Memory B cell (primary cell): ENCODE measurements around the gene NUP58.
"Not testable (repeated sequence)": the region's sequence is repeated elsewhere in the genome, so short reads cannot be mapped to it uniquely, and the experiment has no call there.

Experiments used
- ATAC-seq: fragments of 150-1000 bp; cut with Tn5 transposase; 2 replicates; pipeline ENCODE4 v1.10.0; 2021; ENCODE audit warnings: low read depth, mild to moderate bottlenecking, moderate library complexity
- DNase-seq, 2 donors: peaks; one replicate each; pipeline ENCODE4 v3.0.0; 2022; ENCODE audit warnings: low spot score in 2 of 2
- H3K27ac Mint-ChIP-seq: one replicate; pipeline ENCODE4 v1.8.0; 2022; ENCODE audit warnings: mild to moderate bottlenecking, moderate library complexity, mixed read lengths
- H3K27me3 Mint-ChIP-seq: one replicate; pipeline ENCODE4 v1.8.0; 2022; ENCODE audit warnings: mixed read lengths
- H3K36me3 Mint-ChIP-seq: one replicate; pipeline ENCODE4 v1.8.0; 2022; ENCODE audit warnings: mild to moderate bottlenecking, mixed read lengths
- H3K4me1 Mint-ChIP-seq: one replicate; pipeline ENCODE4 v1.8.0; 2022; ENCODE audit warnings: mixed read lengths
- H3K4me3 Mint-ChIP-seq: one replicate; pipeline ENCODE4 v1.8.0; 2022; ENCODE audit warnings: mild to moderate bottlenecking, moderate library complexity, mixed read lengths
- H3K9me3 Mint-ChIP-seq: one replicate; pipeline ENCODE4 v1.8.0; 2022; ENCODE audit warnings: mixed read lengths

The NUP58 gene

GRCh38 chr13:25330541-25330940 is 29.1 kb downstream of the NUP58 start:
- H3K36me3 Mint-ChIP-seq = peaks cover 19% of the 10 kb centered on the region
- ATAC-seq = no peak

GRCh38 chr13:25335856-25336255 is 34.4 kb downstream of the NUP58 start:
- ATAC-seq (no peak), DNase-seq (no peak)
- Mint-ChIP-seq H3K9me3 (no peaks in the 10 kb centered on the region), H3K4me3 (no peak overlapping the region), H3K4me1 (no peaks in the 10 kb centered on the region), H3K27ac (no peak overlapping the region), H3K27me3 (no peaks in the 10 kb centered on the region), H3K36me3 (peaks cover 11% of the 10 kb centered on the region)

More at GRCh38 chr13:25330541-25330940, 29.1 kb downstream of the NUP58 start:
- DNase-seq = no peak
- no peaks in the 10 kb centered on the region for H3K27me3 Mint-ChIP-seq
- no peak overlapping the region for H3K27ac Mint-ChIP-seq
- H3K4me3 Mint-ChIP-seq = no peak overlapping the region
- no peaks in the 10 kb centered on the region for H3K9me3 Mint-ChIP-seq
- no peaks in the 10 kb centered on the region for H3K4me1 Mint-ChIP-seq

GRCh38 chr13:25345576-25345975 is 44.2 kb downstream of the NUP58 start:
- Mint-ChIP-seq H3K4me3 (no peak overlapping the region), H3K27me3 (no peaks in the 10 kb centered on the region), H3K36me3 (peaks cover 10% of the 10 kb centered on the region), H3K4me1 (no peaks in the 10 kb centered on the region), H3K9me3 (no peaks in the 10 kb centered on the region), H3K27ac (no peak overlapping the region)
- DNase-seq = no peak
- ATAC-seq = no peak

GRCh38 chr13:25347151-25347550 is 45.7 kb downstream of the NUP58 start:
- no peaks in the 10 kb centered on the region for H3K27me3 Mint-ChIP-seq
- ATAC-seq (no peak), DNase-seq (no peak)
- no peak overlapping the region for H3K27ac Mint-ChIP-seq
- no peaks in the 10 kb centered on the region for H3K4me1 Mint-ChIP-seq
- no peaks in the 10 kb centered on the region for H3K9me3 Mint-ChIP-seq
- peaks cover 7% of the 10 kb centered on the region for H3K36me3 Mint-ChIP-seq
- no peak overlapping the region for H3K4me3 Mint-ChIP-seq

DNA sequence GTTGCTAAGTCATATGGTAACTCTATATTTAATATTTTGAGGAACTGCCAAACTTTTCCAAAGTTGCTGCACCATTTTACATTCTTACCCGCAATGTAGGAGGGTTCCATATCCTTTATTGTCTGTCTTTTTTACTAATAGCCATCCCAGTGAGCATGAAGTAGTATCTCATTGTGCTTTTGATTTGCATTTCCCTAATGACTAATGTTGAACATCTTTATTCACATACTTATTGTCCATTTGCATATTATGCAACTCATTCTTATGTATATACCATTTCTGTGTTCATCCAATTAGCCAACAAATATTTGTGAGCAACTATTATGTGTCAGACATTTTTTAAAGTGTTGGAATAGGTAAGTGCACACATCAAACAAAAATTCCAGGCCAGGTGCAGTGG is 50.0 kb downstream of the NUP58 start:
- no peak for DNase-seq
- H3K4me1 Mint-ChIP-seq = no peaks in the 10 kb centered on the region
- no peaks in the 10 kb centered on the region for H3K9me3 Mint-ChIP-seq
- H3K36me3 Mint-ChIP-seq = no peaks in the 10 kb centered on the region
- ATAC-seq = no peak
- H3K4me3 Mint-ChIP-seq = no peak overlapping the region
- H3K27ac Mint-ChIP-seq = no peak overlapping the region
- peaks cover 19% of the 10 kb centered on the region for H3K27me3 Mint-ChIP-seq

- no peak for ATAC-seq
These were observed 50.8 kb downstream of the NUP58 start for GRCh38 chr13:25352230-25352629.

DNA sequence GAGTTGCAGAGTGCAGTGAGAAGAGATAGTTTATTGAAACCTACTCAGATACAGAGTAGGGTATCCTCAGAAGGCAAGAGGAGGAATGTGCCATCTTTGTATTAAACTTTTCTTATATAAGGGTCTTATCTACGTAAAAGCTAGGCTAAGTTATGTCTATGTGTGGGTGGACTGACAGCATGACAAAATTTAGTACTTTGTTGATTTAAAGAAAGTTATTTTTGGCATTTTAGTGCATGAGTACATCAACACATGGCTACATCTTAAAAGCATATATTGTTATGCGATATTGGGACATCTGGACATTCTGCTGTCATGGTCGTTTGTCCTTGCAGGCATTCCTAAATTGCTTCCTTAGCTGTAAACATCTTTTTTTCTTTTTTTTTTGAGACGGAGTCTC is 51.4 kb downstream of the NUP58 start:
- H3K27me3 Mint-ChIP-seq = peaks cover 21% of the 10 kb centered on the region
- no peak for DNase-seq
- no peak overlapping the region for H3K4me3 Mint-ChIP-seq
- no peak overlapping the region for H3K27ac Mint-ChIP-seq
- ATAC-seq = no peak
- no peaks in the 10 kb centered on the region for H3K4me1 Mint-ChIP-seq
- H3K9me3 Mint-ChIP-seq = peaks cover 1% of the 10 kb centered on the region
- no peaks in the 10 kb centered on the region for H3K36me3 Mint-ChIP-seq

More at GRCh38 chr13:25352230-25352629, 50.8 kb downstream of the NUP58 start:
- H3K4me3 Mint-ChIP-seq = no peak overlapping the region
- no peaks in the 10 kb centered on the region for H3K36me3 Mint-ChIP-seq
- no peak for DNase-seq
- H3K27me3 Mint-ChIP-seq = peaks cover 19% of the 10 kb centered on the region
- H3K9me3 Mint-ChIP-seq = no peaks in the 10 kb centered on the region
- H3K27ac Mint-ChIP-seq = no peak overlapping the region
- H3K4me1 Mint-ChIP-seq = no peaks in the 10 kb centered on the region

- no peak overlapping the region for H3K4me3 Mint-ChIP-seq
- DNase-seq = no peak
- H3K4me1 Mint-ChIP-seq = no peaks in the 10 kb centered on the region
- no peak for ATAC-seq
- H3K36me3 Mint-ChIP-seq = no peaks in the 10 kb centered on the region
- peaks cover 25% of the 10 kb centered on the region for H3K27me3 Mint-ChIP-seq
- H3K9me3 Mint-ChIP-seq = peaks cover 1% of the 10 kb centered on the region
- H3K27ac Mint-ChIP-seq = no peak overlapping the region
These were observed 51.9 kb downstream of the NUP58 start for GRCh38 chr13:25353344-25353743.

- no peak for ATAC-seq
- Mint-ChIP-seq H3K4me3 (no peak overlapping the region), H3K36me3 (no peaks in the 10 kb centered on the region), H3K27ac (no peak overlapping the region), H3K4me1 (no peaks in the 10 kb centered on the region), H3K9me3 (peaks cover 1% of the 10 kb centered on the region), H3K27me3 (peaks cover 28% of the 10 kb centered on the region)
- DNase-seq = no peak
These were observed 53.0 kb downstream of the NUP58 start for GRCh38 chr13:25354377-25354776.

GRCh38 chr13:25360443-25360842 is 59.0 kb downstream of the NUP58 start:
- not testable (repeated sequence) for ATAC-seq, H3K4me3 Mint-ChIP-seq, H3K27ac Mint-ChIP-seq, DNase-seq, H3K4me1 Mint-ChIP-seq, H3K36me3 Mint-ChIP-seq, H3K9me3 Mint-ChIP-seq
- peaks cover 10% of the 10 kb centered on the region for H3K27me3 Mint-ChIP-seq

DNA sequence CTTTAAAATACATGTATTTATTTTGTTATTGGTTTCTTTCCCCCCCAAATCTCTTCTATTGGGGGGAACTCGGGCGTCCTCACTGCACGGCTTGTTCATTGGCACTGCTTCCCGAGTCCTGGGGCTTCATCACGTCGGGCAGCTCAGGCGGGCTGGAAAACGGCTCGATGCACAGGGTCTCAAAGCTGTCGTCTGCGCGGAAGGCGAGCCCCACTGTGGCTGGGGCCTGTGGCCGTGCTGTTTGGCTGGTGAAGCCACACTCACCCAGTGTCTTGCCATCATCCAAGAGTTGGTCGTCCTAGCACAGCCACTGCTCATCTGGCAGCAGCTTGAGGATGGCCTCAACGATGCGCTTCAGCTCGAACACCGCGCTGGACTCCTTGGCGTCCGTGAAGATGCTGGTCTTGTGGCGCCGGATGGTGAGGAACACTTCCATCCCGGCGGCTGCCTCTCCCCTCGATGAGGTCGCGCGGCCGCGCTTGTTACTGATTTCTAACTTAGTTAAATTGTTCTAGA is 64.4 kb downstream of the NUP58 start:
- no peaks in the 10 kb centered on the region for H3K36me3 Mint-ChIP-seq
- ATAC-seq (no peak), DNase-seq (no peak)
- no peaks in the 10 kb centered on the region for H3K9me3 Mint-ChIP-seq
- H3K27ac Mint-ChIP-seq = no peak overlapping the region
- H3K4me3 Mint-ChIP-seq = no peak overlapping the region
- peaks cover 7% of the 10 kb centered on the region for H3K27me3 Mint-ChIP-seq
- peaks cover 5% of the 10 kb centered on the region for H3K4me1 Mint-ChIP-seq

DNA sequence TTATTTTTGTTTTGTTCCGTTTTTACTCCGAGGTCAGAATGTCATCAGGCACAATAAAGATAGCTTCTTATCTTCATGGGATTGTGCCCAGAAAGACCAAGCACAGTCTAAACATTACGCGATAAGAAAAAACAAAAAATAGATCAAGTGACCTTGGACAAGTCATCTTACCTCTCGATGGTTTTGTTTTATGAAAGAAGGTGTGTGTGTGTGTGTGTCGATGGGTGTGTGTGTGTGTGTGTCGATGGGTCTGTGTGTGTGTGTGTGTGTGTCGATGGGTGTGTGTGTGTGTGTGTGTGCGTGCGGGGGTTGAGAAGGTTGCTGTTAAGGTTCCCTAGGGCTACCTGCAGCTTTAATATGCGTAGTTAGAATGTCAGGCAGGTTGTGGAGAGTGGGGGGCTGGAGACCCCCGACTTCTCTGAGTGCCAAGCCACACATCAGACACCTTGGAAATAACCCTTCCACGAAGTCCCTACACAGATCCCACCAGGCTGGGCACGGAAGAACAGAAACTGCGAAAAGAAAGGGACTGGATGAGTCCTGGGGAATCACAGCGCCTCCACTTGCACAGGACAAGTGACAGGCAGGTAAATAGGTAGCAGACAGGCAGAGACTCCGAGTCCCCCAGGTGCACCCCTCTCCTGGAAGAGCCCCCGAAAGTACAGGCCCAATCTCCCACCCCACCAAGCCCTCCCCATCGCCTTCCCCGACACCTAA is 69.9 kb downstream of the NUP58 start:
- ATAC-seq (no peak), DNase-seq (no peak)
- no peaks in the 10 kb centered on the region for H3K9me3 Mint-ChIP-seq
- H3K27ac Mint-ChIP-seq = no peak overlapping the region
- no peaks in the 10 kb centered on the region for H3K36me3 Mint-ChIP-seq
- peaks cover 34% of the 10 kb centered on the region for H3K27me3 Mint-ChIP-seq
- H3K4me3 Mint-ChIP-seq = peak overlapping the region; percentile 59
- peaks cover 13% of the 10 kb centered on the region for H3K4me1 Mint-ChIP-seq

GRCh38 chr13:25371875-25372283 is 70.5 kb downstream of the NUP58 start, which contains the start of gene ATP8A2:
Gene ATP8A2 (plus strand): TSS chr13:25371974. CDS start chr13:25372213, 239 bp downstream.
- no peak within 1 kb of the TSS for H3K27ac Mint-ChIP-seq
- H3K36me3 Mint-ChIP-seq = no peaks in the 10 kb centered on the region
- peak within 1 kb of the TSS; percentile 59 for H3K4me3 Mint-ChIP-seq
- ATAC-seq (no peak), DNase-seq (no peak)
- peaks cover 34% of the 10 kb centered on the region for H3K27me3 Mint-ChIP-seq
- no peaks in the 10 kb centered on the region for H3K9me3 Mint-ChIP-seq
- H3K4me1 Mint-ChIP-seq = peaks cover 13% of the 10 kb centered on the region

DNA sequence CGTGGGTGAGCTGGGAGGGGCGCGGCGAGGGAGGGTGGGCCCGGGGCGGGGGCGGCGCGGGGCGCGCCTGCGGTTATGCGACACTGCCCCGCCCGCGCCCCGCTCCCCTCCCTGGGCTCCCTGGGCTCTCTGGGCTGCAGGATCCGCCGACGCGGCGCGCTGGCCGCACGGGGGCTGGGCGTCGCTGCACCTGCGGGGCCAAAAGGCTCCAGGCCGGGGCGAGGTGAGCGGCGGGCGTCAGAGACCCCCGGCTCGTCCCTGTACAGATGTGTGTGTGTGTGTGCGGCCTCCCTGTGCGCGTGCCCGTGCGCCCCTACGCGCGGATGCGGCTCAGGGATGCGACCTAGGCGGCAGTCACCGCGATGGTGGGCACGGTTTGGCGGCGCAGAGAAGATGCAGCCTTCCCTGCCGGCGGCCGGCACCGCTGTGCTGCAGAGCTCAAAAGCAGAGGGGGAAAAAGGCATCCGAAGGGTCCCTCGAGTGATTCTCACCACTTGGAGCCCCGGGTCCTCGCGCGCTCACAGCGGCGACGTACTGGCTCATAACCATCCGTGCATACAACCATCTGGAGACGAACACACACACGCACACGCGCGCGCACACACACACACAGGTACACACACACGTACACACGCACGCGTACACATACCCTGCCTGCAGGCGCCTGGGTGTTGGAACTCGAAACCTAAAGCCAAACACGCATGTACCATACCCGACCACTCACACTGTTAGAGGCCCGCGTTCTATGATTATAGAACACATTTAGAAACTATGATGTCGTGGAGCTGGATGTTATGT is 71.1 kb downstream of the NUP58 start:
- no peak for DNase-seq
- H3K9me3 Mint-ChIP-seq = no peaks in the 10 kb centered on the region
- ATAC-seq = no peak
- peaks cover 31% of the 10 kb centered on the region for H3K27me3 Mint-ChIP-seq
- peaks cover 13% of the 10 kb centered on the region for H3K4me1 Mint-ChIP-seq
- H3K27ac Mint-ChIP-seq = no peak overlapping the region
- no peaks in the 10 kb centered on the region for H3K36me3 Mint-ChIP-seq
- peak overlapping the region; percentile 32 for H3K4me3 Mint-ChIP-seq
